Keratinocyte (primary cell): ENCODE data around the gene BTG2. TPM values are rescaled to one million over a fixed set of nuclear protein-coding genes. Genes with fewer than 3 reads are reported as not detected.

Experiments
- DNase-seq: peaks from one replicate; pipeline ENCODE4 v3.0.0-alpha.2; 2011; ENCODE audit warnings: low read depth, missing footprints, low spot score
- FAIRE-seq: peaks from 2 replicates; lab custom pipeline; 2011; peaks lifted over from hg19 to GRCh38; lab: Jason Lieb, UNC
- H2AFZ ChIP-seq: 2 replicates; pipeline ENCODE4 v1.6.0; 2012; ENCODE audit warnings: low read length, control low read depth, inconsistent platforms; ENCODE audit not compliant: control insufficient read depth
- H3K27ac ChIP-seq: 2 replicates; pipeline ENCODE4 v1.5.1; 2011; ENCODE audit warnings: low read length; ENCODE audit not compliant: control insufficient read depth, insufficient read depth
- H3K27me3 ChIP-seq: 3 replicates; pipeline ENCODE4 v1.6.0; 2011; ENCODE audit warnings: low read length; ENCODE audit not compliant: control insufficient read depth, insufficient read depth; ENCODE audit errors: extremely low read depth
- H3K36me3 ChIP-seq, 2 experiments: 2 replicates in 1 of 2; 3 replicates in 1 of 2; pipeline ENCODE4 v1.5.1; 2011; ENCODE audit warnings: low read length in 2 of 2, mild to moderate bottlenecking in 1 of 2; ENCODE audit not compliant: control insufficient read depth in 2 of 2, insufficient read depth in 2 of 2; ENCODE audit errors: extremely low read depth in 1 of 2
- H3K4me1 ChIP-seq: 3 replicates; pipeline ENCODE4 v1.5.1; 2011; ENCODE audit warnings: low read length; ENCODE audit not compliant: control insufficient read depth, insufficient read depth; ENCODE audit errors: extremely low read depth
- H3K4me2 ChIP-seq: 3 replicates; pipeline ENCODE4 v1.6.0; 2011; ENCODE audit warnings: low read depth, low read length; ENCODE audit not compliant: control insufficient read depth, insufficient read depth; ENCODE audit errors: extremely low read depth
- H3K4me3 ChIP-seq, 3 experiments: fragments of 200-600 bp in 1 of 3; sonication (generic) in 1 of 3; 2 replicates in 2 of 3; 3 replicates in 1 of 3; pipeline ENCODE4 v1.5.1; 2011 to 2016; ENCODE audit warnings: low read length in 3 of 3, mild to moderate bottlenecking in 3 of 3, control low read depth in 2 of 3, inconsistent platforms in 1 of 3, low read depth in 1 of 3, mixed read lengths in 1 of 3, mixed run types in 1 of 3, moderate library complexity in 1 of 3; ENCODE audit not compliant: control insufficient read depth in 2 of 3, insufficient read depth in 2 of 3; ENCODE audit errors: extremely low read depth in 1 of 3
- H3K79me2 ChIP-seq: 2 replicates; pipeline ENCODE4 v1.6.0; 2012; ENCODE audit warnings: low read length; ENCODE audit not compliant: control insufficient read depth, insufficient read depth
- H3K9ac ChIP-seq: 3 replicates; pipeline ENCODE4 v1.6.0; 2011; ENCODE audit warnings: low read length; ENCODE audit not compliant: control insufficient read depth, insufficient read depth; ENCODE audit errors: extremely low read depth
- H3K9me1 ChIP-seq: 3 replicates; pipeline ENCODE4 v1.6.0; 2011; ENCODE audit warnings: low read length; ENCODE audit not compliant: control insufficient read depth, insufficient read depth; ENCODE audit errors: extremely low read depth
- H3K9me3 ChIP-seq: 2 replicates; pipeline ENCODE4 v1.5.1; 2012; ENCODE audit warnings: low read depth, low read length; ENCODE audit not compliant: control insufficient read depth
- H4K20me1 ChIP-seq: 3 replicates; pipeline ENCODE4 v1.6.0; 2011; ENCODE audit warnings: low read length; ENCODE audit not compliant: control insufficient read depth, insufficient read depth; ENCODE audit errors: extremely low read depth
- CTCF ChIP-seq, 3 experiments: IDR thresholded peaks in 1 of 3; conservative IDR thresholded peaks in 1 of 3; optimal IDR thresholded peaks in 1 of 3; 2 replicates in 2 of 3; 3 replicates in 1 of 3; pipeline versions ENCODE3 to v1.5.1; 2011; ENCODE audit warnings: low read length in 3 of 3, mild to moderate bottlenecking in 3 of 3, moderate library complexity in 2 of 3, control low read depth in 1 of 3, inconsistent platforms in 1 of 3; ENCODE audit not compliant: insufficient read depth in 2 of 3; ENCODE audit errors: extremely low read depth in 1 of 3
- EZH2 ChIP-seq: IDR thresholded peaks from one replicate; pipeline ENCODE4 v1.6.1; 2012; ENCODE audit warnings: inconsistent platforms, mild to moderate bottlenecking, low read length, moderate library complexity
- dilution Hi-C: fragments of 300-500 bp; cut with MboI; formaldehyde crosslinking; loops from one replicate; pipeline ENCODE4 v1.7.0; 2020; ENCODE audit warnings: low sequenced_read_pairs; ENCODE audit not compliant: extremely low pct_ligation_motif_present
- polyA plus RNA-seq, 5 experiments: library from polyadenylated mRNA; depleted of rRNA in 3 of 5; stranded (reverse) in 3 of 5; stranded (forward) in 1 of 5; unstranded in 1 of 5; fragments of >200 nt; gene quantifications; 1 replicate in 1 of 5; 2 replicates in 3 of 5; 3 replicates in 1 of 5; pipeline versions ENCODE4 v1.2.1 to v1.2.3, GENCODE V29; 2011 to 2012; ENCODE audit warnings: missing spikeins in 2 of 5, low read depth in 1 of 5, low replicate concordance in 1 of 5

The BTG2 gene
- polyA plus RNA-seq, 1 donor (not counting 4 experiments of a cell fraction or from before 2014, with no cell fraction given) = 117 TPM

- no peaks in the 10 kb centered on the region for H4K20me1 ChIP-seq
- H3K27ac ChIP-seq = no peak overlapping the region
- H3K4me2 ChIP-seq = no peak overlapping the region
- H3K9me3 ChIP-seq = no peaks in the 10 kb centered on the region
- peaks cover 53% of the 10 kb centered on the region for H3K4me1 ChIP-seq
- FAIRE-seq (no peak), DNase-seq (no peak)
- TF ChIP-seq EZH2 = no peak
- no peak for TF ChIP-seq CTCF (optimal IDR thresholded peaks at IDR 0.05 in 1 of 3, IDR thresholded peaks at IDR 0.05 in 1 of 3, conservative IDR thresholded peaks at IDR 0.05 in 1 of 3; ENCODE audit: extremely low read depth in 1 of 3, insufficient read depth in 2 of 3, low read length in 3 of 3)
- H3K36me3 ChIP-seq = no peaks in the 10 kb centered on the region
- H3K79me2 ChIP-seq = no peaks in the 10 kb centered on the region
- H3K27me3 ChIP-seq = no peaks in the 10 kb centered on the region
- no peak overlapping the region for H3K4me3 ChIP-seq
- H3K9ac ChIP-seq = no peak overlapping the region
- no peak overlapping the region for H2AFZ ChIP-seq
- dilution Hi-C loops = no loop called here
- H3K9me1 ChIP-seq = no peaks in the 10 kb centered on the region
These were observed 22.4 kb upstream of the BTG2 start for GRCh38 chr1:203282720-203283542.

GRCh38 chr1:203283597-203283996, 21.7 kb upstream of the BTG2 start:
- Histone ChIP-seq H3K36me3 (no peaks in the 10 kb centered on the region), H4K20me1 (no peaks in the 10 kb centered on the region), H3K27me3 (no peaks in the 10 kb centered on the region), H3K4me3 (no peak overlapping the region), H3K9ac (no peak overlapping the region), H3K27ac (no peak overlapping the region), H3K9me1 (no peaks in the 10 kb centered on the region), H3K79me2 (no peaks in the 10 kb centered on the region), H3K9me3 (no peaks in the 10 kb centered on the region), H3K4me2 (no peak overlapping the region), H2AFZ (no peak overlapping the region), H3K4me1 (peaks cover 48% of the 10 kb centered on the region)
- no peak for TF ChIP-seq EZH2
- TF ChIP-seq CTCF (optimal IDR thresholded peaks at IDR 0.05 in 1 of 3, IDR thresholded peaks at IDR 0.05 in 1 of 3, conservative IDR thresholded peaks at IDR 0.05 in 1 of 3; ENCODE audit: extremely low read depth in 1 of 3, insufficient read depth in 2 of 3, low read length in 3 of 3) = no peak
- no peak for FAIRE-seq
- dilution Hi-C loops = no loop called here
- DNase-seq = no peak
